Nephron (organoid): Measurements from ENCODE around the gene SLC17A8.
A peak's percentile ranks its signal among the peaks of the same experiment; 100 is the strongest.

ENCODE experiments used
- H3K27ac Mint-ChIP-seq, 3 experiments: 2 replicates each; pipeline ENCODE4 v1.8.0; 2020; ENCODE audit warnings: mixed read lengths in 3 of 3, mild to moderate bottlenecking in 2 of 3, moderate library complexity in 1 of 3
- H3K27me3 Mint-ChIP-seq: 2 replicates; pipeline ENCODE4 v1.8.0; 2021; ENCODE audit warnings: low read depth, mild to moderate bottlenecking, moderate library complexity, mixed read lengths
- H3K36me3 Mint-ChIP-seq: 2 replicates; pipeline ENCODE4 v1.8.0; 2020; ENCODE audit warnings: low read depth, mixed read lengths
- H3K4me1 Mint-ChIP-seq: 2 replicates; pipeline ENCODE4 v1.8.0; 2020; ENCODE audit warnings: mixed read lengths
- H3K4me3 Mint-ChIP-seq, 3 experiments: 2 replicates each; pipeline ENCODE4 v1.8.0; 2020; ENCODE audit warnings: mild to moderate bottlenecking in 3 of 3, mixed read lengths in 3 of 3, moderate library complexity in 2 of 3
- H3K9me3 Mint-ChIP-seq: 2 replicates; pipeline ENCODE4 v1.8.0; 2020; ENCODE audit warnings: mixed read lengths
- TF ChIP-seq, protein P1 (sequence below), 3 experiments: fragments of 200-600 bp; sonication (generic); IDR thresholded peaks; one replicate each; pipeline ENCODE4 v1.5.0; 2021; ENCODE audit warnings: antibody characterized with exemption in 3 of 3; ENCODE audit not compliant: unreplicated experiment in 3 of 3

The SLC17A8 gene

GRCh38 chr12:100399095-100399494, 42.2 kb downstream of the SLC17A8 start:
- H3K27me3 Mint-ChIP-seq = no peaks in the 10 kb centered on the region
- TF ChIP-seq, protein P1, sequence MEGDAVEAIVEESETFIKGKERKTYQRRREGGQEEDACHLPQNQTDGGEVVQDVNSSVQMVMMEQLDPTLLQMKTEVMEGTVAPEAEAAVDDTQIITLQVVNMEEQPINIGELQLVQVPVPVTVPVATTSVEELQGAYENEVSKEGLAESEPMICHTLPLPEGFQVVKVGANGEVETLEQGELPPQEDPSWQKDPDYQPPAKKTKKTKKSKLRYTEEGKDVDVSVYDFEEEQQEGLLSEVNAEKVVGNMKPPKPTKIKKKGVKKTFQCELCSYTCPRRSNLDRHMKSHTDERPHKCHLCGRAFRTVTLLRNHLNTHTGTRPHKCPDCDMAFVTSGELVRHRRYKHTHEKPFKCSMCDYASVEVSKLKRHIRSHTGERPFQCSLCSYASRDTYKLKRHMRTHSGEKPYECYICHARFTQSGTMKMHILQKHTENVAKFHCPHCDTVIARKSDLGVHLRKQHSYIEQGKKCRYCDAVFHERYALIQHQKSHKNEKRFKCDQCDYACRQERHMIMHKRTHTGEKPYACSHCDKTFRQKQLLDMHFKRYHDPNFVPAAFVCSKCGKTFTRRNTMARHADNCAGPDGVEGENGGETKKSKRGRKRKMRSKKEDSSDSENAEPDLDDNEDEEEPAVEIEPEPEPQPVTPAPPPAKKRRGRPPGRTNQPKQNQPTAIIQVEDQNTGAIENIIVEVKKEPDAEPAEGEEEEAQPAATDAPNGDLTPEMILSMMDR (IDR thresholded peaks at IDR 0.05; ENCODE audit: unreplicated experiment in 3 of 3) = no peak
- H3K9me3 Mint-ChIP-seq = no peaks in the 10 kb centered on the region
- no peaks in the 10 kb centered on the region for H3K4me1 Mint-ChIP-seq
- H3K36me3 Mint-ChIP-seq = no peaks in the 10 kb centered on the region
- no peak overlapping the region for H3K4me3 Mint-ChIP-seq
- H3K27ac Mint-ChIP-seq = no peak overlapping the region

DNA sequence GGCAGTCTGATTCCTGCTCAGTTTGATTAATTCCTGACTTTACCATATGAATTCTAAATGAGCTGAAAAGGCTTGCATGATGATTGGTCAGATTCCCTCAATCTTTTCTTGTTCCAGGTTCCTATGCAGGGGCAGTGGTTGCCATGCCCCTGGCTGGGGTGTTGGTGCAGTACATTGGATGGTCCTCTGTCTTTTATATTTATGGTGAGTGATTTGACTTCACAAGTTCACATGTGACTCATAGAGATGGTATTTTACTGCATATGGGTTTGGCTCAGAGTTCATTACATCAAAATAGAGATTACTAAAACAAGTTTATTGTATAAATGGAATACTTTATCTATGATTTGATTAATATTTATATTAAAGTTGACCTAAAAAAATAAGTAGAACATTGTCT, 44.8 kb downstream of the SLC17A8 start:
- no peak overlapping the region for H3K4me3 Mint-ChIP-seq
- H3K27me3 Mint-ChIP-seq = no peaks in the 10 kb centered on the region
- no peaks in the 10 kb centered on the region for H3K36me3 Mint-ChIP-seq
- no peak overlapping the region for H3K27ac Mint-ChIP-seq
- no peaks in the 10 kb centered on the region for H3K4me1 Mint-ChIP-seq
- H3K9me3 Mint-ChIP-seq = no peaks in the 10 kb centered on the region
- TF ChIP-seq, protein P1 (IDR thresholded peaks at IDR 0.05; ENCODE audit: unreplicated experiment in 3 of 3) = no peak

GRCh38 chr12:100402763-100403162, 45.9 kb downstream of the SLC17A8 start:
- Mint-ChIP-seq H3K4me3 (no peak overlapping the region), H3K27me3 (no peaks in the 10 kb centered on the region), H3K27ac (no peak overlapping the region), H3K9me3 (no peaks in the 10 kb centered on the region), H3K4me1 (no peaks in the 10 kb centered on the region), H3K36me3 (no peaks in the 10 kb centered on the region)
- TF ChIP-seq, protein P1 (IDR thresholded peaks at IDR 0.05; ENCODE audit: unreplicated experiment in 3 of 3) = no peak

- no peaks in the 10 kb centered on the region for H3K4me1 Mint-ChIP-seq
- TF ChIP-seq, protein P1 (IDR thresholded peaks at IDR 0.05; ENCODE audit: unreplicated experiment in 3 of 3) = no peak
Measured at GRCh38 chr12:100403446-100403845, 46.6 kb downstream of the SLC17A8 start.

GRCh38 chr12:100404769-100405407, 48.0 kb downstream of the SLC17A8 start:
- no peaks in the 10 kb centered on the region for H3K4me1 Mint-ChIP-seq
- H3K4me3 Mint-ChIP-seq = no peak overlapping the region
- TF ChIP-seq, protein P1 (IDR thresholded peaks at IDR 0.05; ENCODE audit: unreplicated experiment in 3 of 3) = peak; percentile 15 to 55 (median 30)
- H3K36me3 Mint-ChIP-seq = no peaks in the 10 kb centered on the region
- no peaks in the 10 kb centered on the region for H3K9me3 Mint-ChIP-seq
- no peak overlapping the region for H3K27ac Mint-ChIP-seq
- H3K27me3 Mint-ChIP-seq = no peaks in the 10 kb centered on the region

More at GRCh38 chr12:100403446-100403845, 46.6 kb downstream of the SLC17A8 start:
- no peaks in the 10 kb centered on the region for H3K27me3 Mint-ChIP-seq
- H3K27ac Mint-ChIP-seq = no peak overlapping the region
- no peak overlapping the region for H3K4me3 Mint-ChIP-seq
- H3K9me3 Mint-ChIP-seq = no peaks in the 10 kb centered on the region
- H3K36me3 Mint-ChIP-seq = no peaks in the 10 kb centered on the region

DNA sequence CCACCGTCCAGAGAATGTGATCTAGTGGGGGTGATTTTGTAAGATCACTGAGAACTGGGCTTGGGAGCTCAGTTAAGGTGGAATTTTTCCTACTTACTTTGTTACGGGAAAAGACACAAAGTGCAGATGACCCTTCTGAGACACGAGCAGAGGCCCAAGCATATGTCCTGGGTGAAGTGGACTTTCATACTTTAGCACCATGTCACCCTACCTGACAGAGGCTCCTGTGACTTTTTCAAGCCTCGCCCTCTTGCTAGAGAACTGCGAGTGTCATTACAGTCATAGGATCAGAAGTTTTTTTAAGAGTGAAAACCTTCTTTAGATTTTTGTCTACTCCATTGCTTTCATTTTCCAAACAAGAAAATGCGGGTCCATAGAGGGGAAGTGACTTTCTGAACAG, 56.1 kb downstream of the SLC17A8 start:
- no peak overlapping the region for H3K4me3 Mint-ChIP-seq
- H3K27ac Mint-ChIP-seq = no peak overlapping the region
- H3K36me3 Mint-ChIP-seq = no peaks in the 10 kb centered on the region
- H3K9me3 Mint-ChIP-seq = no peaks in the 10 kb centered on the region
- peaks cover 11% of the 10 kb centered on the region for H3K27me3 Mint-ChIP-seq
- TF ChIP-seq, protein P1 (IDR thresholded peaks at IDR 0.05; ENCODE audit: unreplicated experiment in 3 of 3) = no peak
- H3K4me1 Mint-ChIP-seq = no peaks in the 10 kb centered on the region
